Islet of Langerhans (tissue), 1 donor: Measurements from ENCODE around the gene AMN.

Source experiments
- FAIRE-seq: peaks from one replicate; lab custom pipeline; 2011; peaks lifted over from hg19 to GRCh38; lab: Jason Lieb, UNC

The AMN gene

GRCh38 chr14:102898776-102899515, 23.5 kb upstream of the AMN start:
- no peak for FAIRE-seq

- no peak for FAIRE-seq
These were observed 23.0 kb upstream of the AMN start for GRCh38 chr14:102899516-102899900.

GRCh38 chr14:102900631-102901571, 21.6 kb upstream of the AMN start:
- no peak for FAIRE-seq

- FAIRE-seq = no peak
These were observed 20.8 kb upstream of the AMN start for GRCh38 chr14:102901633-102902032.

- no peak for FAIRE-seq
These were observed 20.4 kb upstream of the AMN start for GRCh38 chr14:102902086-102902485.

GRCh38 chr14:102902523-102903247, 19.8 kb upstream of the AMN start:
- no peak for FAIRE-seq

GRCh38 chr14:102903248-102903888, 19.1 kb upstream of the AMN start:
- FAIRE-seq = no peak

GRCh38 chr14:102903889-102904512, 18.5 kb upstream of the AMN start:
- FAIRE-seq = no peak

GRCh38 chr14:102905116-102906108, 17.1 kb upstream of the AMN start:
- no peak for FAIRE-seq

- FAIRE-seq = no peak
These were observed 15.7 kb upstream of the AMN start for GRCh38 chr14:102906616-102907302.

GRCh38 chr14:102907303-102907844, 15.1 kb upstream of the AMN start:
- FAIRE-seq = no peak

GRCh38 chr14:102907980-102908730, 14.3 kb upstream of the AMN start:
- no peak for FAIRE-seq

- FAIRE-seq = no peak
These were observed 13.6 kb upstream of the AMN start for GRCh38 chr14:102908766-102909455.

GRCh38 chr14:102909462-102909861, 13.0 kb upstream of the AMN start:
- FAIRE-seq = no peak

GRCh38 chr14:102909911-102910310, 12.6 kb upstream of the AMN start:
- FAIRE-seq = no peak

GRCh38 chr14:102910442-102910841, 12.0 kb upstream of the AMN start:
- no peak for FAIRE-seq

- no peak for FAIRE-seq
These were observed 10.9 kb upstream of the AMN start for GRCh38 chr14:102911541-102911951.
